Measurements from ENCODE around the gene PADI2. TPM values are rescaled to one million over a fixed set of nuclear protein-coding genes. Genes with fewer than 3 reads are reported as not detected.

PADI2 gene
- polyA plus RNA-seq, 1 donor (not counting 4 experiments of a cell fraction or from before 2014, with no cell fraction given): 0.13 TPM

DNA sequence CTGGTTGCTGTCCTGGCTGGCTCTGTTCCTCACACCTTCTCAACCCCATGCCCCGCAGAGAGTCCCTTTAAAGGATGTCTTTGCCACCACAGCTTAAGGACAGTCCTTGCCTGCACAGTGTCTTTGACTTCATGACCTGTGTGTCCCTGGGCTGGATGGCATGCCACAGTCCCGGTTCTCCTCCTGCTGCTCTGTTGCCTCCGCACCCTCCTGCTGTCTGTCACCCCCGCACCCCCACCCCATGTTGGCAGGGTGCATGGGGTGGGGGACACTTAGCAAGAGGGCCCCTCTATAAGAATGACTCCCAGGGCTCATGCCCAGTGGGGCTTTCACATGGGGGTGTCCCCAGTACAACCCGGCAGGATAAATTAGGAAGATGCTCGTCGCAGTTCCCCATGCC, 44.1 kb upstream of the PADI2 start:
- Histone ChIP-seq H3K9me3 (ENCODE audit: control insufficient read depth, low read depth, low read length) (no peaks in the 10 kb centered on the region), H2AFZ (ENCODE audit: control insufficient read depth, low read length) (no peak overlapping the region), H3K9ac (ENCODE audit: control insufficient read depth, extremely low read depth, insufficient read depth, low read length) (no peak overlapping the region), H3K36me3 (ENCODE audit: control insufficient read depth in 2 of 2, extremely low read depth in 1 of 2, insufficient read depth in 2 of 2, low read length in 2 of 2) (no peaks in the 10 kb centered on the region), H3K4me2 (ENCODE audit: control insufficient read depth, extremely low read depth, insufficient read depth, low read depth, low read length) (no peak overlapping the region), H3K79me2 (ENCODE audit: control insufficient read depth, insufficient read depth, low read length) (no peaks in the 10 kb centered on the region), H4K20me1 (ENCODE audit: control insufficient read depth, extremely low read depth, insufficient read depth, low read length) (no peaks in the 10 kb centered on the region), H3K4me3 (ENCODE audit: control insufficient read depth in 2 of 3, extremely low read depth in 1 of 3, insufficient read depth in 2 of 3, low read depth in 1 of 3, low read length in 3 of 3) (no peak overlapping the region), H3K9me1 (ENCODE audit: control insufficient read depth, extremely low read depth, insufficient read depth, low read length) (no peaks in the 10 kb centered on the region), H3K27me3 (ENCODE audit: control insufficient read depth, extremely low read depth, insufficient read depth, low read length) (no peaks in the 10 kb centered on the region), H3K27ac (ENCODE audit: control insufficient read depth, insufficient read depth, low read length) (no peak overlapping the region), H3K4me1 (ENCODE audit: control insufficient read depth, extremely low read depth, insufficient read depth, low read length) (peaks cover 9% of the 10 kb centered on the region)
- dilution Hi-C loops (cut with MboI; ENCODE audit: extremely low pct_ligation_motif_present, low sequenced_read_pairs): no loop called here
- DNase-seq (ENCODE audit: low read depth, low spot score) (no peak), FAIRE-seq (no peak)
- TF ChIP-seq CTCF (optimal IDR thresholded peaks at IDR 0.05 in 1 of 3, IDR thresholded peaks at IDR 0.05 in 1 of 3, conservative IDR thresholded peaks at IDR 0.05 in 1 of 3; ENCODE audit: extremely low read depth in 1 of 3, insufficient read depth in 2 of 3, low read length in 3 of 3): no peak
- no peak for TF ChIP-seq EZH2 (IDR thresholded peaks at IDR 0.05; ENCODE audit: low read length)

- no peak overlapping the region for H2AFZ ChIP-seq (ENCODE audit: control insufficient read depth, low read length)
Measured at GRCh38 chr1:17162941-17163340, 43.7 kb upstream of the PADI2 start.

More at GRCh38 chr1:17162941-17163340, 43.7 kb upstream of the PADI2 start:
- no peaks in the 10 kb centered on the region for H3K9me3 ChIP-seq (ENCODE audit: control insufficient read depth, low read depth, low read length)
- no peak for TF ChIP-seq EZH2 (IDR thresholded peaks at IDR 0.05; ENCODE audit: low read length)
- no peak for TF ChIP-seq CTCF (optimal IDR thresholded peaks at IDR 0.05 in 1 of 3, IDR thresholded peaks at IDR 0.05 in 1 of 3, conservative IDR thresholded peaks at IDR 0.05 in 1 of 3; ENCODE audit: extremely low read depth in 1 of 3, insufficient read depth in 2 of 3, low read length in 3 of 3)
- dilution Hi-C loops (cut with MboI; ENCODE audit: extremely low pct_ligation_motif_present, low sequenced_read_pairs): no loop called here
- no peak for DNase-seq (ENCODE audit: low read depth, low spot score)
- H3K9me1 ChIP-seq (ENCODE audit: control insufficient read depth, extremely low read depth, insufficient read depth, low read length): no peaks in the 10 kb centered on the region
- no peak overlapping the region for H3K4me2 ChIP-seq (ENCODE audit: control insufficient read depth, extremely low read depth, insufficient read depth, low read depth, low read length)
- no peak overlapping the region for H3K27ac ChIP-seq (ENCODE audit: control insufficient read depth, insufficient read depth, low read length)
- no peaks in the 10 kb centered on the region for H4K20me1 ChIP-seq (ENCODE audit: control insufficient read depth, extremely low read depth, insufficient read depth, low read length)
- H3K9ac ChIP-seq (ENCODE audit: control insufficient read depth, extremely low read depth, insufficient read depth, low read length): no peak overlapping the region
- H3K4me1 ChIP-seq (ENCODE audit: control insufficient read depth, extremely low read depth, insufficient read depth, low read length): peaks cover 5% of the 10 kb centered on the region
- no peaks in the 10 kb centered on the region for H3K27me3 ChIP-seq (ENCODE audit: control insufficient read depth, extremely low read depth, insufficient read depth, low read length)
- H3K4me3 ChIP-seq (ENCODE audit: control insufficient read depth in 2 of 3, extremely low read depth in 1 of 3, insufficient read depth in 2 of 3, low read depth in 1 of 3, low read length in 3 of 3): no peak overlapping the region
- no peaks in the 10 kb centered on the region for H3K36me3 ChIP-seq (ENCODE audit: control insufficient read depth in 2 of 2, extremely low read depth in 1 of 2, insufficient read depth in 2 of 2, low read length in 2 of 2)
- no peak for FAIRE-seq
- no peaks in the 10 kb centered on the region for H3K79me2 ChIP-seq (ENCODE audit: control insufficient read depth, insufficient read depth, low read length)
